BE2C (cell line): ENCODE measurements around the gene VTI1A.

Experiments used
- DNase-seq: peaks from one replicate; pipeline ENCODE4 v3.0.0-alpha.2; 2020
- H3K27me3 ChIP-seq: fragments of 250-450 bp; sonication (Bioruptor Pico); 2 replicates; pipeline ENCODE4 v1.5.1; 2020; ENCODE audit warnings: mild to moderate bottlenecking
- H3K36me3 ChIP-seq: fragments of 250-450 bp; sonication (Bioruptor Pico); 2 replicates; pipeline ENCODE4 v1.5.1; 2020; ENCODE audit warnings: mild to moderate bottlenecking
- H3K4me1 ChIP-seq: fragments of 250-450 bp; sonication (Bioruptor Pico); 2 replicates; pipeline ENCODE4 v1.5.1; 2020
- H3K4me3 ChIP-seq: 2 replicates; pipeline ENCODE4 v1.5.1; 2011; ENCODE audit warnings: low read depth, low read length
- H3K9me3 ChIP-seq: fragments of 250-450 bp; sonication (Bioruptor Pico); 2 replicates; pipeline ENCODE4 v1.5.1; 2020
- TF ChIP-seq, protein P1 (sequence below): IDR thresholded peaks from 2 replicates; pipeline ENCODE4 v1.5.1; 2012; ENCODE audit warnings: mild to moderate bottlenecking, low read depth, low read length

Gene VTI1A

DNA sequence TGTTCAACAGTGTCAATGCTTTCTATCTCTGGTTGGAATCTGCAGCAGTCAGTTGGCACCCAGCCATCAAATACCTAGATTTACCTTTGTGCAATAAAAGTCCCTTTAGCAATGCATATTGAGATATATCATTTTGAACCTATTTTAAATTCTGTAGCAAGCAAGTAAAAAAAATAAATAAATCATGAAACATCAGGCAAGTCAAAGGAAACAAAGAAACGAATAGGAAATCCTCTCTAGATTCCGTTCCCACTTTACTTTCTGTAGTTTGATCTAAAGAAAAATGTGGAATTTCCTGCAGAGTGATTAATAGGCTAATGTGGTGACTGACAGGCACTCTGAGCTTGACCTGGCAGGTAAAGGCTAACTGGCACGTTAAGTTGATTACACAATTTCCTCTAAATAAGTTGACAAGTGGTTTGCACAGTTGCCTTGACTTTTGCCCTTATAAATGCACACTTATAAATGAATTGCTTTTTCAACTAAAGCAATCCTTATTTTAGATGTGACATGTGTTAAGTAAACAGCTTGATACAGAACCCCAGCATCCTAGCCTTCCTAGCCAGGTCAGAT is 294.9 kb downstream of the VTI1A start:
- DNase-seq: no peak
- H3K27me3 ChIP-seq: no peaks in the 10 kb centered on the region
- peaks cover 7% of the 10 kb centered on the region for H3K4me1 ChIP-seq
- no peaks in the 10 kb centered on the region for H3K9me3 ChIP-seq
- TF ChIP-seq, protein P1, sequence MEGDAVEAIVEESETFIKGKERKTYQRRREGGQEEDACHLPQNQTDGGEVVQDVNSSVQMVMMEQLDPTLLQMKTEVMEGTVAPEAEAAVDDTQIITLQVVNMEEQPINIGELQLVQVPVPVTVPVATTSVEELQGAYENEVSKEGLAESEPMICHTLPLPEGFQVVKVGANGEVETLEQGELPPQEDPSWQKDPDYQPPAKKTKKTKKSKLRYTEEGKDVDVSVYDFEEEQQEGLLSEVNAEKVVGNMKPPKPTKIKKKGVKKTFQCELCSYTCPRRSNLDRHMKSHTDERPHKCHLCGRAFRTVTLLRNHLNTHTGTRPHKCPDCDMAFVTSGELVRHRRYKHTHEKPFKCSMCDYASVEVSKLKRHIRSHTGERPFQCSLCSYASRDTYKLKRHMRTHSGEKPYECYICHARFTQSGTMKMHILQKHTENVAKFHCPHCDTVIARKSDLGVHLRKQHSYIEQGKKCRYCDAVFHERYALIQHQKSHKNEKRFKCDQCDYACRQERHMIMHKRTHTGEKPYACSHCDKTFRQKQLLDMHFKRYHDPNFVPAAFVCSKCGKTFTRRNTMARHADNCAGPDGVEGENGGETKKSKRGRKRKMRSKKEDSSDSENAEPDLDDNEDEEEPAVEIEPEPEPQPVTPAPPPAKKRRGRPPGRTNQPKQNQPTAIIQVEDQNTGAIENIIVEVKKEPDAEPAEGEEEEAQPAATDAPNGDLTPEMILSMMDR: no peak
- H3K36me3 ChIP-seq: no peaks in the 10 kb centered on the region
- H3K4me3 ChIP-seq: no peak overlapping the region

DNA sequence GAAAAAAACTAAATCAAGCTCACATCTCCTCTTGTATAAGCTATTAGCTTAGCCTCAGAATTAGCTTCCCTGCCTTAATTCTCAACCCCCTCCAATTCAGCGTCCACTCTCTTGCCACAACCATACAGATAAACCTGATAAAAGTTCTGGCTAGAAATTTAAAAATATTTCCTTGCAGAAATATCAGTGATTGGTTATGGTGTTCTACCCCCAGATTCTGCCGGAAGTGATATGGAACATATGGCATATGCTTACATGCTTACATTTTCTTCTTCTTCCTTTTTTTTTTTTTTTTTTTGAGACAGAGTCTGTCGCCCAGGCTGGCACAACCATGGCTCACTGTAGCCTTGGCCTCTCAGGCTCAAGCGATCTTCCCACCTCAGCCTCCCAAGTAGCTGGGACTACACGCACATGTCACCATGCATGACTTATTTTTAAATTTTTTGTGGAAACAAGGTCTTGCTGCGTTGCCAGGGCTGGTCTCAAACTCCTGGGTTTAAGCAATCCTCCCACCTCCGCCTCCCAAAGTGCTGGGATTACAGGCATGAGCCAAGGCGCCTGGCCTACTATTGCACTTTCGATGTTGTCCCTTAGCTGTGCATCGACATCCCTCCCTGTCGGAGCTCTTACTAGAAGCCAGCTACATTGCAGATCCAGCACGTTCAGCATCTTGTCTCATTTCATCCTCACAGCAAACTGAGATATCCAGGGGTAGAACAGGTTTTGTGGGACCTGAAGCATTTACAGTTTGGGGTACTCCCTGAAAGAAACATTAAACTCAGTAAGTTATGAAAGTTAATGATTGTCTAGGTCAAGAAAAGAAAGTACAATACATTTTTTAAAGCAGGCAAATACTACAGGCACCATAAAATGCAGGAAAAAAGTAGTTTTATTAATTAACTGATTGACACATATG is 297.4 kb downstream of the VTI1A start:
- Histone ChIP-seq H3K36me3 (no peaks in the 10 kb centered on the region), H3K27me3 (no peaks in the 10 kb centered on the region), H3K4me3 (no peak overlapping the region), H3K4me1 (peaks cover 7% of the 10 kb centered on the region), H3K9me3 (no peaks in the 10 kb centered on the region)
- no peak for DNase-seq
- TF ChIP-seq, protein P1: no peak

DNA sequence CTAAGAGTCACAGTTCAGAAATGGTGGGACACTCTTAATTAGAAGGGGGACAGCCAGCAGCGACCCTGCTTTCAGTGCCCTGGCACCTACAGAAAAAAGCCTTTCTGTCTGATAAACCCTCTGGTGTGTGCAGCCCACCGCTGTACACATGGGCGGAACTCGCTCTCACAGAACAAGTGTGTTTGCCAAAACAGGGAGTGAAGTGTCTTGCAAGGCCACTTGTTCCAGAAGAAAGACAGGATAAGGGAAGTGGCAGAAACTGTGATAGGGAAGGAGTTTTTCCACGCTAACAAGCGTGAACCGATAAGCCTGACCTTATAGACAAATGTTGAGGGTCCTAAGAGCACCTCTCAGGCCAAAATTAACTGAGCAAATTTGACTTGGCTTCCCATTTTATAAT is 299.3 kb downstream of the VTI1A start:
- DNase-seq: no peak

DNA sequence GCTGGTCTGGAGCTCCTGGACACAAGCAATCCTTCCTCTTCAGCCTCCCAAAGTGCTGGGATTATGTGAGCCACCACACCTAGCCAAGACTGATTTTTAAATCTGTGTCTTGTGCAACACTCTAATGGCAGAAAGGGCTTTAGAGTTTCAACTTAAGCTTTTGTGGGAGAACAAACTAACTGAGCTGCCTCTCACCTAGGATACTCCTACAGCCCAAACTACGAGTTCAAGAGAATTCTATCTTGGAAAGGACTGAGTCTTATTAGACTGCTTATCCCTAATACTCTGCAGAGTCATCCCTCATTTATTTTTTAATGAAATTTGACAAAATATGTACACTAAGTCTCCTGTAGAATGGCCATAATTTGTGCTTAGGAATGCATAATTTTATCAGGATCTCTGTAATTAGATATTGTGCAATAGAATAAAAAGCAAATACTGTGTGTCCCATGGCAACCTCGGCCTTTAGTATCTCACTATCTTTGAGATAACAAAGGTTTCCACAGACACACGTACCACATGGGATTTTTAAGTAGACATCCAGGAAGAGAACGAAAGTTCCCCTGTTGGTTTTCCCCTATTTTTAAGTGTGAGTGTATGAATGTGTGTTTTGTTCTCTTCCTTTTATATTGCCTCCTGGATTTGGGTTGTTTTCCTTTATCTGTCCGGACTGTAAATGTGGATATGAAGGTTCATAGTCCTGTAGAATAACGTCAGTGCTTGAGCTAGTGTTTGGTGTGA is 303.6 kb downstream of the VTI1A start:
- Histone ChIP-seq H3K9me3 (no peaks in the 10 kb centered on the region), H3K4me3 (no peak overlapping the region), H3K4me1 (peaks cover 18% of the 10 kb centered on the region), H3K36me3 (no peaks in the 10 kb centered on the region), H3K27me3 (no peaks in the 10 kb centered on the region)
- DNase-seq: no peak
- TF ChIP-seq, protein P1: no peak

More for the DNA sequence above, 299.3 kb downstream of the VTI1A start:
- no peaks in the 10 kb centered on the region for H3K36me3 ChIP-seq
- TF ChIP-seq, protein P1: no peak
- no peaks in the 10 kb centered on the region for H3K9me3 ChIP-seq
- H3K4me3 ChIP-seq: no peak overlapping the region
- no peaks in the 10 kb centered on the region for H3K27me3 ChIP-seq
- peaks cover 14% of the 10 kb centered on the region for H3K4me1 ChIP-seq

DNA sequence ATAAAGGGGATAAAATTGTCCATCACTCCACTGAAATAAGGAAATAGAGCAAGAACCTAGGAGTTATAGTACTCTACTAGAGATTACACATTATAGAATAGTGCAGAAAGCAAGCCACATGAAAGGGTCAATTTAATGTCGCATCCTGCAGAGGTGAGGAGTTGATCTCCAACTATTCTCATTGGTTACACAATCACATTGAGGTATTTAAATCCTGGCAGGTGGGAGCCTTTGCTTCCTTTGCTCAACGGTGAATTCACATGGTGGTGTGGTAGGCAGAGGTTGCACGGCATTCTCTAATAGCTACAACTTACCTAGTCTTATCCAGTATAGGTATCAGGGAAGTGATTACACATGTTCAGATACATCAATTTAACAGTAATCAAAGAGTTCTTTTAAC is 304.6 kb downstream of the VTI1A start:
- H3K4me1 ChIP-seq: peaks cover 18% of the 10 kb centered on the region
- TF ChIP-seq, protein P1: no peak
- no peaks in the 10 kb centered on the region for H3K9me3 ChIP-seq
- H3K36me3 ChIP-seq: no peaks in the 10 kb centered on the region
- DNase-seq: no peak
- no peaks in the 10 kb centered on the region for H3K27me3 ChIP-seq
- H3K4me3 ChIP-seq: no peak overlapping the region
